GM21526 (cell line): Measurements from ENCODE around the gene KLK13.

ENCODE experiments used
- ATAC-seq: cut with Tn5 transposase; IDR thresholded peaks from one replicate; pipeline ENCODE4 v1.9.1; 2021; ENCODE audit warnings: moderate library complexity; ENCODE audit not compliant: unreplicated experiment, low FRiP score

The KLK13 gene

DNA sequence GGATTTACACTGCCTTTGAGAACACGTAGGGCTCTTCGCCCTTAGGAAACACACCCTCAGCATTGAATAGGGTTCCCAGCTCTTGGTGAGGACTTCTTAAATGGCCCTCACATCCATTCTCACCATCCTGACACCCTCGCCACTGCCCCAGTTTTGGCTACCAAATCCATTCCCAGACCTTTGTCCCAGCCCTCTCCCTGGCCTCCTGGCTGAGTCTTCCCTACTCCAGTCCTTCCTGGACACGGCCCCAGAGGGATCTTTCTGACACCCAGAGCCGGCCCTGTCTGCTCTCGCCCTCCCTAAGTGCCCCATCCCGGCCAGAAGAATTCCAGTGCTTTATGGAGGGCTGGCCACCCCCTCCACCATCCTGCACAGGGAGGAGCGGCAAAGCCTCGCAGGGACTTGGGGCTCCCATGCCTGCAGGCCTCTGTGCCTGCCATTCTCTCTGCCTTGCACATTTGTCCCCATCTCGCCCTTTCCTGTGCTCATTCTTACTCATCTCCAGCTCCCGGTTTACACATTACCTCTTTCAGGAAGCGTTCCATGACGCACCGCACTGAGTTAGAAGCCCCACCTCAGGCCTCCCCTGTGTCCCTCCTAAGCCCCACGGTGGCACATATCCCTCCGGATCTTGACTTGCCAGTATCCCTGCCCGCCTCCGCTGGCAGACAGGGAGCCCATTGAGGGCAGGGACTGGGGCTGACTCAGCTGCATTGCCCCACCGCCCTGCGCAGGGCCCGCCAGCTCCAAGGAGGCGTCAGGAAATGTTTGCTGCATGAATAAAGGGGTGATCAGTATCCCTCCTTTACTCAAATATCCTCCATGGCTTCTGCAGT is 28.8 kb upstream of the KLK13 start:
- no peak for ATAC-seq

DNA sequence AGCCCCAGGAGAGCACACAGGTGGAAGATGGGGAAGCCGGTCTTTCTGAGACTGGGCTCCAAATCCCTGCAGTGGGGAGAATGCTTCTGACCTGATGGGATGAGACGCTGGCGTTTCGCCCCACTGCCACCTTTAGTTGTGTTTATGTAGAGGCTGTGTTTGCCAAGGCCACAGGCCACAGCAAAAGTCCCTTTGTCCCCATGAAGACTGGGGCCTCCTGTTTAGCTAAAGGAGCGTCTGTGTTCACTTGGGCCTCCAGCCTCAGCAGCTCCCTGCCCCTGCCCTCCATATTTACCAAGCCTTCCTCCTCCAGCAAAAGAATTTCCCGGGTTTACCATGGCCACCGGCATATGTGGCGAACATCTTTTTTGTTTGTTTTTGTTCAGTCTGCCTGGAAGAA is 28.2 kb upstream of the KLK13 start:
- ATAC-seq, result no peak

DNA sequence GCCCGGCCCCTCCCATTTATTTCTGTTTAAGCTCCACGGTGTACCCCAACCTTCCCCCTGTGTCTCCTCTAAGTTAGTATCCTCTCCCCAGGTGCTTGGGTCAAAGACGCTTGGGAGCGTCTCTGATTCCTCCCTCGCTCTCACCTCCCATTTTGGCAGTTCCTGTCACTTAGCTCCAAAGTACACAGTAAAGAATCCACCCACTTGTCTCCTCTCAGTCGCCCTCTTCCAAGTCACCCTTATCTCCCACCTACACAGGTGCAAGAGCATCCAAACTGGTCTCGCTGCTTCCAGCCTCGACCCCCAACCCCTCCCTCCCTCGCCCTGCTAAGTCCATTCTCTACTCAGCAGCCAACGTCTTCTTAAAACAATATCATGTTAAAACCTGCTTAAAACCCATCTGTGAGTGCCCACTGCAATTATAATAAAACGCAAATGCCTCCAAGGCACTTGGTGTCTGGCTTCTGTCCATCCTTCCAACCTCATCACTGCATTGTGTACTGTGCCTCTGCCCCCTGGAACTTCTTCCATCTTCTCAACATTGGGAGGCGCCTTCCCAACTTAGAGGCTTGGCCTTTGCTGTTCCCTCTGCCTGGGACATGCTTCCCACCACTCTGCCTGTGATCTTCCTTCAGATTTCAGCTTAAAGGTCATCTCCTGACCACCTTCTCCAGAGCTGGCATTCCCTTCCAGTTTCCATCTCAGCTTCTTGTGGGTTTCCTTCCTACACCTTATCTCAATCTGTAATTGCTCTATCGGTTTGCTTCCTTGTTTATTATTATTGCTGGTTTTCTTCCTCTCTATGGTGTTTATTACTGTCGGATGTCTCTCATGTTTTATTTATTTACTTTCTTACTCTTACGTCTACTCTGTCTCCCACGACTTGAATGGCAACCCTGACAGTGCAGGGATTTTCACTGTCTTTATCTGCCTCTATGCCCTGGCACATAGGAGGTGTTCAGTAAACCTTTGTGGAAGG is 27.3 kb upstream of the KLK13 start:
- no peak for ATAC-seq

DNA sequence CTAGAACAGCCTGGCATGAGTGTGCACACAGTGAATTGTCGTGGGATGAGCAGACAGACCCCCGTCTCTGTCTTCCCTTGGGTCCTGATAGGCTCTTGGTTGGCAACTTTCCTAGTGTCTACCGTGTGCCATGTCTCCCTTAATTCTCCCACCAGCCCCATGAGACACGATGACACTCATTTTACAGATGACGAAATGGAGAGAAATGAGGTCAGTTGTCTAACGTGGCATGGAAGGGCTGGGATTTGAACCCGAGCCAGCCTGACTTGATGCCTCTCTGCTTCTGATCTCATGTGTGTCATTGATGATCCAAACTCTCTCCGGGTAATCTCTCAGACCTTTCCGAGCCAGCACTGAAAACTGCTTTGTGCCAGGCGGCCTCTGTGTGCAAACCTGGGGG is 26.2 kb upstream of the KLK13 start:
- ATAC-seq, result no peak

DNA sequence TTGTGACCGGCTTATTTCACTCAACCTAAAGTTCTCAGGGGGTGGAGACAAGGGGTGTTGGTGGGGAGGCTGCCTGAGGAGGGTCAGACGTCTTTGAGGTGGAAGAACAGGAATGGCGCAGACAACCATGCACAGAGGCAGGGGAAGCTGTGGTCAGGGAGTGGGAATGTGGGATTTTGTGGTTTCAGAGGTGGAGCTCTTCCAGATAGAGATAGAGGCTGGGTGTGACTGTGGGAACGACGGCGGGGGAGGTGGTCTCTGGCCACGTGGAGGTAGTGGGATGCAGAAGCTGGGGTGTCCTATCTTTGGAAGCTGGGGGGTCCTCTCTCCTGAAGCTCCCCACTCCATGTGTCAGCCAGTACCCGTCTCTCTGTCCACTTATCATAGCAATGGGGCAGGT is 25.6 kb upstream of the KLK13 start:
- ATAC-seq, result no peak

DNA sequence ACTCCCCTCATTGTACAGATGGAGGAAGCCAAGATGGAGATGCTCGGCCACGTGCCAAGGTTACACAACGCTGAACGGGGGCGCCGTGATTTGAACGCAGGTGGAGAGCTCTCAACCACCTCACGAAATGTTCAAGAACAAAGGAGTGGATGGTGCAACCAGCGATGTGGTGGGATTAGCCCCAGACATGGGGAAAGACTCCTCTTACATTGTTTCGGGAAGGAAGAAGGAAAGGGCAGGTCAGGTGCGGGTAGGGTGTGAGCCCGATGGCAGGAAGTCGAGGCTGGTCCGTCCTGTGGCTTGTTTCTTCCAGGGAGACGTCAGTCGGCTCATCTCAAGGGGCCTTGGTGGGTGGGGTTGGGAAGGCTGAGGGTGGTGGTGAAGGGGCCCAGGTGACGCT is 24.9 kb upstream of the KLK13 start:
- ATAC-seq, result no peak

DNA sequence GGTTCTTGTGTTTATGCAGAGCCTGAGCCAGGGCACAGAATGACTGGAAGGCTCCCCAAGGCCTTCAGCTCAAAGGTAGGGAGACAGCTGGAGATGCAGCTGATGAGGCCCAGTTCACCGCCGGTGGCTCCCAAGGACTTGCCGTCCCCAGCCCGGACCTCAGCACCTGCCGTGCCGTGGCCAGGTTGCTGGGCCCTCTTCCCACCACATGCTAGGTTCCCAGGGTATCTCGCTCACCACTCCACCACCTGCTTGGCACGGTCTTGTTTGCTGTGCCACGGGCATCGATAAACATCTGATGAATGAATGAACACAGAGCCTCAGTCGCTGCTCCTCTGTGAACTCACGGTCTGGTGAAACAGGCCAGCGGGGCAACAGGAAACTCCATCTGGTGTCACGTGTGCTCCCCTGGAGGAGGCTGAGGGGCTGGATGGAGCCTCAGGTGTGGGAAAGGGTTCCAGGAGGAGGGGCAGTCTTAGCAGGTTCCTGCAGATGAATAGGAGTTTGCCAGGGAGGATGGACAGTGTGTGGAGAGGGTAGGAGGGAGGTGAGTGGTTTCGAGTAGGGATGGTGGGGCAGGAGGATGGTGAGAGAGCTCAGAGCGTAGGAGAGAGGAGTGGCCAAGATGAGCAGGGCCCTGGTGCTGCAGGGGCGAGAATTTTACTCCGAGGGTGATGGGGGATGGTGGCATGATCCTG is 21.4 kb upstream of the KLK13 start:
- ATAC-seq, result no peak

DNA sequence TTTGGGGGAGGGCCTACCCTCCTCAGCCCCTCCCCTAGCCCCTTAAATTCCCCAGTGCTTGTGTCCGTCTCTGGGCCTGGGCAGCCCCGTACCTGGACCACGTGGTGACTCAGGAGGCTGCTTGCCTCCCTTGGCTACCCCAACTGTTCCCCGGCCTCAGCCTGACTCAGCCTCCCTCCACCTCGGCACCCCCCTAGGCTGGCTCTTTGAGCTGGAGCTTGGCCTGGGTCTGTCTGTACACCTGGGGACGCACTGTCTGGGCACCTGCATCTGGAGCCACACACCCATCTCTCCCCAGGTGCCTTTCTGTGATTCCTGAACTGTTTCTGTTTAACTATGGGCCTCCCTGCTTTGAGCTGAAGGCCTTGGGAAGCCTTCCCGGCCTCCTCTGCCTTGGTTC is 19.6 kb upstream of the KLK13 start:
- ATAC-seq, result no peak

DNA sequence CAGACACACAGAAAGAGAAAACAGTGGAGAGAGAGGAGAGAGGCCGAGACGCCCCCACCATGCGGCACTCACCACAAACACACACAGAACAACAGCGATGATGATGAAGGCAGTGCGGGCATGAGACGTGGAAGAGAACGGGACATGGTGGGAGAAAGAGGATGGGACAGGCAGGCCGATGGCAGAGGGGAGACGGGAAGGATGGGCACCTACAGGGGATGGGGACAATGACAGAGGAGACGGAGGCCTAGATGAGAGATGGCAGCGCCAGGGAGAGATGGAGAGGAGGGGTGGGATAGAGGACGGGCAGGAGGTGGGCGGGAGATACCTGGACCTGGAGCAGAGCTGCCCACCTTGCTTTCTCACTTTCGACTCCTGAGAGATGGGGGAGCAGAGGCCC is 18.9 kb upstream of the KLK13 start:
- no peak for ATAC-seq

DNA sequence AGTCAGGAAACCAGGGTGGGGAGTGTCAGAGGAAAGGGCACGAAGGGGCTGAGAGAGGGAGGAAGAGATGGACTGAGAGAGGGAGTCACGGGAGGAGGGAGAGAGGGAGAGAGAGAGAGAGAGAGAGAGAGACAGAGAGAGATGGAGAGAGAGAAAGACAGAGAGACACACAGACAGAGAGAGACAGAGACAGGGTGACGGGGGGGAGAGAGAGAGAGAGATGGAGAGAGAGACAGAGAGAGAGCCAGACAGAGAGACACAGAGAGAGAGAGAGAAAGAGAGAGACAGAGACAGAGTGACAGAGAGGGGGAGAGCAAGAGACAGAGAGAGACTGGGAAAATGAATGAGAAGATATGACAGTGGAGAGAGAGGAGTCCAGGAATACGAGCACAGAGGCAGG is 18.3 kb upstream of the KLK13 start:
- ATAC-seq, result no peak

DNA sequence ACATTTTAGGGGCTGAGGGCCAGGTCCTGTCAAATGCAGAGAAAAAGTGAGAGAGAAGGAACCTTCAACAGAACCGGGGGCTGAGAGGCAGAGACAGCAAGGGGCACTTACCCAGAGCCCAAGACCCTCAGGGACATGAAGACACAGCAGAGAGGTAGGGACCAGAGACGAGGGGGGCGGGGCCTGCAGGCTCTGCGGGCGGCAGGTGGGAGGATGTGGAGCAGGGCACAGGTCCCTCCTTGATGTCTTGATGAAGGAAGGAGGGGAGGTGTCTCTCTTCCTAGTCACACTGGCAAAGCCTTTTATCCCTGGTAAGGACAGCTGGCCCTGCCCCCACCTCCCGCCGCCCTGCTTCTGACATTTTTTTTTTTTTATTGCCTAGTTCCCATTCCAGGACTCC is 17.7 kb upstream of the KLK13 start, which contains the start of gene KLK14:
TSS of gene KLK14 (minus strand) at position 277 of the 400 bp plus-strand sequence. CDS start at position 4, 273 bp downstream.
- no peak for ATAC-seq

DNA sequence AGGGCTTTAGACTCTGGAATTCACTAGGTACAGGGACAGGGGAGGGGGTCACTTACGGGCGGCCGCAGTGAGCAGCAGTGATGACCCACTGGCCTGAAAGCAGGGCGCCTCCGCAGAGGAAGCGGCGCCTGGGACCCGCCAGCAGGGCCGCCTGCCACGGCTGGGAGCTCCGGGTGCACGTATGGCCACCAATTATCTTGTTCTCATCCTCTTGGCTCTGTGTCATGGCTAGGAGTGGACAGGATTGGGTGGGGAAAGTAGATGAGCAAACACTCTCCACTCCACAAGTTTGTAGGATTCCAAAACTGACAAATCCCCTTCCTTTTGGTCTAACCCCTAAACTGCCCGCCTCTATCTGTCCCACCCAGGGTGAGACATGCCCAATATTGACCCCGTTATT is 16.6 kb upstream of the KLK13 start:
- ATAC-seq, result no peak

DNA sequence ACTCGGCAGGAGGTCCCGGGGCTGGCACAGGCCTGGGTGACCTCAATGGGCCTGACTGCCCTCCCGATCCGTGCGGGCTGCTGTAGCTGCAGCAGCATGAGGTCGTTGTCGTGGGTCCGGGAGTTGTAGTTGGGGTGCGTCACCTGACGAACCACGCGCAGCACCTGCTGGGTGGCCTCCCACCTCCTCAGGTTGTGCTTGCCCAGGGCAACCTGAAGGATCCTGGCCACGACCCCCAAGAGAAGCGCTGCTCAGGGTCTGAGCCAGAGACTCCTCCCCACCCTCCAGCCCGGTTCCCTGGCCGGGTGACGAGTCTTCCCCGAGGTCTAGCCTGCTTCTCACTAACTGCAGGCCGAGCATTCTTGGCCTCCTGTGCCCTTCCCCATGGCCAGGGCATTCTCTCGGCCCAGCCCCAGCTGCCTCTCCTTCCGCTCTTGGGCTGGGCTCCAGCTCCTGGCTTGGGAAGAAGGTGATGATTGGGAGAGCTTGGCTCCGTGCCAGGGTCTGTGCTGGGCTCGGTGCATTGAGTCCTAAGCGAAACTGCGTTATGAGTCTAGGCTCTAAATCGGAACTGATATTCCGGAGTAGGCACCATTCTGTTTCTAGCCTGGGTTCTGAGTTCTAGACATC is 14.7 kb upstream of the KLK13 start:
- no peak for ATAC-seq

DNA sequence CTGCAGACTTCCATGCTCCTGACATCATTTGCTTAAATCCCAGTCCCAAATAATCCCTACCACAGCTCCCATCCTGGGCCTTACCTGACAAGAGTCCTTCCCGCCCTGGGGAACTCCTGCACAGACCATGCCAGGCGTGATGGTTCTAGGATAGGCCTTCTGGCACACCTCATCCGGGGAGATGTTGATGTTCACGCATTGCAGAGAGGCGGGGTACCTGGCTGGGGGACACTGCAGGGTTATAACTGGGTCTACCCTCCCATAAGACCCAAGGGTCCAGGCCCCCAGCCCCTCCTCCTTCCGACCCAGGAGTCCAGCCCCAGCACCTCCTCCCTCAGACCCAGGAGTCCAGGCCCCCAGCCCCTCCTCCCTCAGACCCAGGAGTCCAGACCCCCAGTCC is 13.8 kb upstream of the KLK13 start:
- no peak for ATAC-seq

DNA sequence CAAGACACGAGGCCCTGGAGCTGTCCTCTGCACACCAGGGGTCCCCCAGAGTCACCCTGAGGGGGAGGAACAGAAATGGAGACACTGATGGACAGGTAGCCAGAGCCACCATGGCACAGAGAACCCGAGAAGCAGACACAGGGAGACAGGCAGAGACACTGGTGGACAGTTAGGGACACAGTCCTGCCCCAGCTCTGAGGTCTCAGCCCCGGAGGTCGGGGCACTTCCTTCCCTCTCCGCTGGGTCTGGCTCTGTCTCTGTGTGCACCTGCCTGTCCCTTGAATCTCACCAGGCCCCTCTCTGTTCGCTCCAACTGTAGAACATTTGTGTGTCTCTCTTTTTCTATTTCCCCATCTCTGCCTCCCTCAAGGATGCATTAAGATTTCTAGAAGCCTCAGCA is 13.2 kb upstream of the KLK13 start:
- ATAC-seq, result no peak

DNA sequence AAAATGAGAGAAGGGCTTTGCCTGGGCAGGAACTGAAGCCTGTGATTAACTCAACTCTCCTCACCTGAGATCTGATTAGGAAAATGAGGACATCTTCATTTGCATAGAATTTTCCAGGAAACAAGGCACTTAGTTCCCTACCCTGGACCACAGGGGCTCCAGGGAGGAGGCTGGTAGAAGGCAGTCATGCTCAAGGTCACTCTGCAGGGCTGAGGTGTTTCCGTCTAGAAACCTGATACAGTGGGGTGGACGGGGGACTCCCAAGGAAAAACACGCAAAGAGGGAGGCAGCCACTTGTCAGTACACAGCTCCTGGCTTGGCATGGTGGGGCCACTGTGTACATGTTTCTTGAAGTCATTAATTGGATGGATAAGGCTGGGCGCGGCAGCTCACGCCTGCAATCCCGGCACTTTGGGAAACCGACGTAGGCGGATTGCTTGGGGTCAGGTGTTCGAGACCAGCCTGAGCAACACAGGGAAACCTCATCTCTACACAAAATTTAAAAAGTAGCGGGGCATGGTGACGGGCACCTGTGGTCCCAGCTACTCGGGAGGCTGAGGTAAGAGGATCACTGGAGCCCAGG is 11.8 kb upstream of the KLK13 start:
- ATAC-seq, result no peak

DNA sequence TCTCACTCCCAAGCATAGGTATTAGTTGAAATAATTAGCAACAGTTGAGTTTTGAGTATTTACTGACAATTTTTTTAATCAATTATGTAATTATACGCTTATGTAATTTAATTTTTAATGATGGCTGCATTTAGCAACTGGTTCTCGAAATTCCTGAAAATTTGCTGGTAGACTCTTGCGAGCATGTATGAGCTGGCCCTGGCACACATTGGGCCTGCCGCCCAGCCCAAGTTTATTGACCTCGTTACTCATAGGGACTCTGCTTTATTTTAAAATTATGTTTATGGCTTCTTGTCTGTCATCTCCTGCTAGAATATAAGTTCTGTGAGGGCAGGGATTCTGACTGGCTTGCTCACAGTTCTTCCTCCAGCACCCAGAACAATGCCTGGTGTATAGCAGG is 11.1 kb upstream of the KLK13 start:
- ATAC-seq, result no peak

DNA sequence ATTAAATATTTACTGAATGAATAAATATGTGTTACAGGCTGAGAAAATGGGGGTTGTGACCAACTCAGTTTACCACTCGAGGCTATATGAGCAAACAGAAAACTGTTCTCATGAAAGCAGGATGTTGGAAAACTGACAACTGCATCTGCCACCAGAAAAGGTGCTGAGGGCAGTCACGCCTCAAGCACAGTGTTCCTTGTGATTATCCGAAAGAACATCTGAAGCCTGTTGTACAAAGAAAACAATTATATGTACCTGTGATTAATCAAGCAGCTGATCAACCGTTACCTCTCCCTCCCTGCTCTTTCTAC is 6.2 kb upstream of the KLK13 start:
- no peak for ATAC-seq

DNA sequence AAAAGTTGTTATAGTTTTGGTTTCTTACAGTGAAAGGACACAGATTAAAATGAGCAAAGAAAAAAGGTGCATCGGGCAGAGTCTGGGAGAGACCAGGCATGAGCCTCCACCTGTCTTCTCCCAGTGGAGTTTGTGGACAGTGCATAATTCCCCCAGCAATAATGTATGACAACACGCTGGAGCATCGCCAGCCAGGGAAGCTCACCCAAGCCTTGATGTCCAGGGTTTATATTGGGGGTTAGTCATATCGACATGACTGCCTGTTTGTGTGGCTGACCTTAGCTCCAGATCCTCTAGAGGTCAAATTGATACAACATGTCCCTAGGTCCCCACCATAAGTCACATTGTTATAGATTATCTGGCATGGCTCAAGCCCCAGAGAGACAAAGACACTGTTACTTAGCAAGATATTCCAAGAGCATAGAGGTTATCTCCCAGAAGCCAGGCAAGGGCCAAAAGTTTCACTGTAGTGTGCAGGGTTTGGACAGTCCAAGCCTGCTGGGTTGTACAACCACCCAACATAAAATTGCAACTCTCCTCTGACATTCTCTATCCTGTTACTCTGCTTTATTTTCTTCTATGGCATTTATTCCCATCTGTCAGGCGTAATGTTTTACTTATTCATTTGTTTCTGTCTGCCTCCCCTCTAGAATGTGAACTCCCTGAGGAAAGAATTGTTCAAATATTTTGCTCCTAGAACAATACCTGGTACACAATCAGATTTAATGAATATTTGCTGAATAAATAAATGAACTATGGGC is 5.6 kb upstream of the KLK13 start:
- no peak for ATAC-seq
